Measurements from ENCODE around the gene ACSF3. TPM values are rescaled to one million over a fixed set of nuclear protein-coding genes. Genes with fewer than 3 reads are reported as not detected.
A peak's percentile ranks its signal among the peaks of the same experiment; 100 is the strongest.

The ACSF3 gene
- total RNA-seq, 2 experiments from 2014 or later: 112 to 143 TPM

DNA sequence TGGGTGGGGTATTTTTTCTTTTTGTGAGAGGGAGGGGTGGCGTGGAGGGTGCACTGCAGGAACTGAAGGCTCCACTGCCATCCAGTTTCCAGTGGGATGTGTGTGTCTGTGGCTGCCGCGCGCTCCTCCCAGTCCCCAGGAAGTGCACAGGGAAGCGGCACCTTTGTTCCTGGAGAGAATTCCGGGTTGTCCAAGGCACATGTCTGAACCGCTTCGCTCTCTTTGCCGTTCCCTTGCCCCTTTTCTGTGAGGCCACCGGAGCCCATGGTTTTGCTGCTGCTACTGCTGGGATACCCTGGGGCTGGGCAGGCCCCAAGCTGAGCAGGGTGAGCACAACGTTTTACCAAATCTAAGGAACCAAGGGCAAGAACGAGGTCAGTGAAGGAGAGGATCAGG is 19.5 kb downstream of the ACSF3 start:
- Histone ChIP-seq H3K9me2 (ENCODE audit: insufficient read depth, low read length) (no peaks in the 10 kb centered on the region), H3K27ac (ENCODE audit: low read depth, low read length, poor library complexity, severe bottlenecking) (peak overlapping the region; percentile 95), H3K9me3 (ENCODE audit: low read length) (no peaks in the 10 kb centered on the region), H3K4me2 (ENCODE audit: low read length) (peak overlapping the region; percentile 94), H3K4me1 (ENCODE audit: insufficient read depth, low read length, poor library complexity, severe bottlenecking) (peaks cover 45% of the 10 kb centered on the region), H3K4me3 (ENCODE audit: low read depth, low read length, poor library complexity, severe bottlenecking) (no peak overlapping the region), H4K20me1 (ENCODE audit: insufficient read depth, low read length) (no peaks in the 10 kb centered on the region), H2AFZ (ENCODE audit: low read length) (no peak overlapping the region), H3K36me3 (ENCODE audit: insufficient read depth, low read length) (peaks cover 94% of the 10 kb centered on the region), H3K79me2 (ENCODE audit: insufficient read depth, low read depth, low read length) (peaks cover 22% of the 10 kb centered on the region; the same call in 1 of the 2 replicates)
- intact Hi-C loops (cut with micrococcal nuclease; ENCODE audit: unreplicated experiment): no loop called here
- no peak for TF ChIP-seq EZH2phosphoT487 (IDR thresholded peaks at IDR 0.05; ENCODE audit: borderline replicate concordance, low read depth, low read length)
- TF ChIP-seq, protein P1, sequence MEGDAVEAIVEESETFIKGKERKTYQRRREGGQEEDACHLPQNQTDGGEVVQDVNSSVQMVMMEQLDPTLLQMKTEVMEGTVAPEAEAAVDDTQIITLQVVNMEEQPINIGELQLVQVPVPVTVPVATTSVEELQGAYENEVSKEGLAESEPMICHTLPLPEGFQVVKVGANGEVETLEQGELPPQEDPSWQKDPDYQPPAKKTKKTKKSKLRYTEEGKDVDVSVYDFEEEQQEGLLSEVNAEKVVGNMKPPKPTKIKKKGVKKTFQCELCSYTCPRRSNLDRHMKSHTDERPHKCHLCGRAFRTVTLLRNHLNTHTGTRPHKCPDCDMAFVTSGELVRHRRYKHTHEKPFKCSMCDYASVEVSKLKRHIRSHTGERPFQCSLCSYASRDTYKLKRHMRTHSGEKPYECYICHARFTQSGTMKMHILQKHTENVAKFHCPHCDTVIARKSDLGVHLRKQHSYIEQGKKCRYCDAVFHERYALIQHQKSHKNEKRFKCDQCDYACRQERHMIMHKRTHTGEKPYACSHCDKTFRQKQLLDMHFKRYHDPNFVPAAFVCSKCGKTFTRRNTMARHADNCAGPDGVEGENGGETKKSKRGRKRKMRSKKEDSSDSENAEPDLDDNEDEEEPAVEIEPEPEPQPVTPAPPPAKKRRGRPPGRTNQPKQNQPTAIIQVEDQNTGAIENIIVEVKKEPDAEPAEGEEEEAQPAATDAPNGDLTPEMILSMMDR (conservative IDR thresholded peaks at IDR 0.05; ENCODE audit: low read length): no peak
- CTCF ChIA-PET (ENCODE audit: unreplicated experiment): no interaction called here
- no peak for DNase-seq (ENCODE audit: low spot score)
- POLR2A ChIA-PET: no interaction called here
- no TSS peak for BruUV-seq (replicated peaks)

DNA sequence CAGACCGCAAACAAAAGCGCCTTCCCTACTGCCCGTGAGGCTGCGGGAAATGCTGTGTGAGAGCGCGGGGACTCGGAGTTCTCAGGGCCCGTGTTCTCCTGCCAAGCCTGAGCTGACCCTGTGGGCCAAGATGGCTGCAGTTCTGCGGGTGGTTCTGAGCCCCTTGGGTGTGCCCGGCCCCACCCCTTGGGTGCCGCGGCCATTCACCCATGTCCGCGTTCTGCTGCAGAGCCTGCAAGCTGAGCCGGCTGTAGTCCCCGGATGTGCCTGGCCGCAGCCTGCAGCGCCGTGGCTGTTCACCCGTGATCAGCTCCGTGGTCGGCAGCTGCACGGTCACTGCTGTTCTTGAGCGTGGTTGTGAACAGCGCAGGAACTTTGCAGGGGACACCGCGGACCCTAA is 20.0 kb downstream of the ACSF3 start:
- H2AFZ ChIP-seq (ENCODE audit: low read length): no peak overlapping the region
- TF ChIP-seq EZH2phosphoT487 (IDR thresholded peaks at IDR 0.05; ENCODE audit: borderline replicate concordance, low read depth, low read length): no peak
- TF ChIP-seq, protein P1 (conservative IDR thresholded peaks at IDR 0.05; ENCODE audit: low read length): no peak
- intact Hi-C loops (cut with micrococcal nuclease; ENCODE audit: unreplicated experiment): no loop called here
- peak overlapping the region; percentile 61 for H3K4me3 ChIP-seq (ENCODE audit: low read depth, low read length, poor library complexity, severe bottlenecking)
- no peaks in the 10 kb centered on the region for H3K9me2 ChIP-seq (ENCODE audit: insufficient read depth, low read length)
- H3K79me2 ChIP-seq (ENCODE audit: insufficient read depth, low read depth, low read length): peaks cover 18% of the 10 kb centered on the region; the same call in 1 of the 2 replicates
- peaks cover 45% of the 10 kb centered on the region for H3K4me1 ChIP-seq (ENCODE audit: insufficient read depth, low read length, poor library complexity, severe bottlenecking)
- BruUV-seq (replicated peaks): no TSS peak
- ChIA-PET CTCF (ENCODE audit: unreplicated experiment) (no interaction called here), POLR2A (interaction anchor here (0.6 kb wide), 1 partner anchor 487 kb away, joined by 4 read pairs; no protein-coding TSS in a partner anchor)
- H3K36me3 ChIP-seq (ENCODE audit: insufficient read depth, low read length): peaks cover 94% of the 10 kb centered on the region
- peak overlapping the region; percentile 95 for H3K27ac ChIP-seq (ENCODE audit: low read depth, low read length, poor library complexity, severe bottlenecking)
- peak overlapping the region; percentile 94 for H3K4me2 ChIP-seq (ENCODE audit: low read length)
- H3K9me3 ChIP-seq (ENCODE audit: low read length): no peaks in the 10 kb centered on the region
- DNase-seq (ENCODE audit: low spot score): peak; percentile 74
- no peaks in the 10 kb centered on the region for H4K20me1 ChIP-seq (ENCODE audit: insufficient read depth, low read length)

DNA sequence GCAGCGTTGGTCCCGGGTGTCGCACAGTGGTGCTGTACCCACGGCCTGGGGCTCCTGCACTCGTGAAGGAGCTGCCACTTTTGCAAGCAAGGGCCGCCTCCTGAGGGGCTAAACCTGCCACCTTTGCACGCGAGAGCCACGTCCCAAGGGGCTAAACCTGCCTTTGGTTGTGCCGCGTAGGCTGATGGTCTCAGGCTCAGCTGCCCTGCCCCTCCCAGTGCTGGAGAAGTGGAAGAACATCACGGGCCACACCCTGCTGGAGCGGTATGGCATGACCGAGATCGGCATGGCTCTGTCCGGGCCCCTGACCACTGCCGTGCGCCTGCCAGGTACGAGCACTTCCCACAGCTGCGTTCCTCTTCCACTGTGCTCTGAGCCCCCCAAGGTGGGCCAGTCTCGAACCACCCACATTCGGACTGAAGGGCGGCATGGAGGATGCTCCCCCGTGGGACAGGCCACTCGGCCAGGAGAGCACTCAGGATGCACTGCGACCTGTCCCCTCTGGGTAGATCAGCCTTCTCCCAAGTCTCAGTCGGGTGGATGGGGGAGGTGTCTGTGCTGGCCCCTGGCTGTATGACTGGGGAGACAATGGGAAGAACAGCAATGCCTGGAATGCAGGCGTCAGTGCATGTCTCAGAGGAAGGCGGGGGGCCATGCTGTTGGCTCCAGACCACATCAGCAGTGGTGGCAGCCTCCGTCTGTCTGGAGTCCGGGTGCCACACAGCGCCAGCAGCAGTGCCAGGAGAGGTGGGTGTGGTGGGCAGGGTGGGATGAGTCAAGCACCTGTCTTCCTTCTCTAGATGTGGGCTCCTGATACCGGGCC is 20.7 kb downstream of the ACSF3 start:
- intact Hi-C loops (cut with micrococcal nuclease; ENCODE audit: unreplicated experiment): no loop called here
- CTCF ChIA-PET (ENCODE audit: unreplicated experiment): no interaction called here
- POLR2A ChIA-PET: interaction anchor here (0.6 kb wide), 1 partner anchor 487 kb away, joined by 4 read pairs; no protein-coding TSS in a partner anchor
- TF ChIP-seq, protein P1 (conservative IDR thresholded peaks at IDR 0.05; ENCODE audit: low read length): no peak
- no peak for TF ChIP-seq EZH2phosphoT487 (IDR thresholded peaks at IDR 0.05; ENCODE audit: borderline replicate concordance, low read depth, low read length)
- Histone ChIP-seq H3K4me1 (ENCODE audit: insufficient read depth, low read length, poor library complexity, severe bottlenecking) (peaks cover 45% of the 10 kb centered on the region), H3K79me2 (ENCODE audit: insufficient read depth, low read depth, low read length) (peaks cover 18% of the 10 kb centered on the region; the same call in 1 of the 2 replicates), H3K27ac (ENCODE audit: low read depth, low read length, poor library complexity, severe bottlenecking) (peak overlapping the region; percentile 95), H2AFZ (ENCODE audit: low read length) (no peak overlapping the region), H3K4me2 (ENCODE audit: low read length) (peak overlapping the region; percentile 94), H3K4me3 (ENCODE audit: low read depth, low read length, poor library complexity, severe bottlenecking) (peak overlapping the region; percentile 61), H4K20me1 (ENCODE audit: insufficient read depth, low read length) (no peaks in the 10 kb centered on the region), H3K9me3 (ENCODE audit: low read length) (no peaks in the 10 kb centered on the region), H3K9me2 (ENCODE audit: insufficient read depth, low read length) (no peaks in the 10 kb centered on the region), H3K36me3 (ENCODE audit: insufficient read depth, low read length) (peaks cover 94% of the 10 kb centered on the region)
- peak; percentile 40 for DNase-seq (ENCODE audit: low spot score)
- no TSS peak for BruUV-seq (replicated peaks)
